Activated CD4-positive, alpha-beta T cell treated with anti-CD3 and anti-CD28 coated beads, Interleukin-2, amount 50 U/mL, for 1 hour (primary cell): ENCODE data around the gene TEP1.

Experiments used
- DNase-seq: peaks from one replicate; pipeline ENCODE4 v3.0.0-alpha.2; 2020

The TEP1 gene

DNA sequence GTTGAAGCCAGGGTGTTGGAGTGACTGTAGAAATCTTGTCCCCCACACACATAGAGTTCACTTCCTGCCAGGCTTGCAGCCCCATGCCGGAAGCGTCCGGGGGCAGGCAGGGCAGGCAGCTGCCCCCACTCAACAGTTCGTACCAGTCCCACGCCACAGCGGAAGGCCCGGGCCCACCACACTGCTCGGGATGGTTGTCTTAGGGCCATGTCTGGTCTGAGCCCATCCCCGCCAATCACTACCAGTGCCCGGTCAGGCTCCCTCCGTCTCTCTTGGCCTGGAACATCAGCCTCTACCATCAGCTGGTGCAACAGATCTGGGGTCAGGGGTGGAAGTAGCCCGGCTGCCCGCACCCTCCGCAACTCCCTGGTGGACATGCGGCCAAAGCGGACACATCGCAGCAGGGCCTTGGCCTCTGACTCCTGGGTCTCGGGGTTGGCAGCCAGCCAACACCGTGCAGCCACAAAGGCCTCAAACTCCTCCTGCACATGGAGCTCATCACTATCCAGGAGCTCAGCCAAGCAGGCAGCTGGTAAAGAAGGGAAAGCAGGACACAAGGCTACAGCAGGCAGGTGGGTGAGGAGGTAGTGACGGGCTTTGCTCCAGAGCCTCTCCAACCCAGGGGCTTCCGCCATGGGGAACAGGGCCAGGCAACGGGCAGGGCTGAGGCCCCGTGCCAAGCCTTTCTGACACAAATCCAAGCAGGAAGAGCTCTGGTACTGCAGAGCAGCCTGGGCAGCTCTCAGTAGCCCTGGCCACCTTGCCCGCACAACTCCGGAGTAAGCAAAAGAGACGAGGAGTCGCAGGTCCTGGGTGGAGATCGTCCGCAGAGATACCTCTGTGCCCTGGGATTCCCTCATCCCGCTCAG is 16.7 kb upstream of the TEP1 start:
- DNase-seq, result no peak

DNA sequence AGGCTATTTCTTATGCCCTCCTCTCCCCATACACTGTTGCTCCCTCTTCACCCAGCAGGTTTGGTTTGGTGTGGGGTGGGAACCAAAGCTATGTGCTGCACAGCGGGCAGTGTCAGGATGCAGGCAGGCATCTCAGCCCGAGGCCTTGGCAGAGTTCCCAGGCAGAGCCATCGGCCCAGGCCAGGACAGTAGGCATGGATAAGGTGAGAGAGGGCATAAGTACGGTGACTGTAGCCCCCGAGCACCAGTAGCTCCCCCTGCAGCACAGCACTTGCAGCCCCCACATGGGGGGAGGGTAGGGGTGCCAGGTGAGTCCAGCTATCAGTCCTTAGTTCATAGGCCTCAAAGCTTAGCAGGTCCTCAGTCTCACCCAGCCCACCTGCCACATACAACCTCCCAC is 15.5 kb upstream of the TEP1 start:
- DNase-seq, result no peak

DNA sequence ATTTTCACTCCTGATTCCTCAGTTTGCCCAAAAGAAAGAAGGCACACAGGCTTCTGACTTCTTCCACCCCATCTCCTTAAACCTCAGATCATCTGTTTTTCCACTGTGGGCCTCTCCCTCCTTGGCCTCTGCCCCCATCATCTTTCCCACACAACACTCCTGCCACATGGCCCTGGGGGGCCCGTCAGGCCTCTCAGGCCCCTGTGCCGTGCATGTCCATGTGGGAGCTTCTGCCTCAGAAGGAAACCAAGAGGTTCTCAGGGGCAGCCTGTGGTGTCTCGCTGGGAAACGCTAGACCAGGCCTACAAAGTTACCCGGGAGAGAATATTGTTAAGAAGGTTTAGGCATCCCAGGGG is 14.7 kb upstream of the TEP1 start:
- DNase-seq, result no peak

DNA sequence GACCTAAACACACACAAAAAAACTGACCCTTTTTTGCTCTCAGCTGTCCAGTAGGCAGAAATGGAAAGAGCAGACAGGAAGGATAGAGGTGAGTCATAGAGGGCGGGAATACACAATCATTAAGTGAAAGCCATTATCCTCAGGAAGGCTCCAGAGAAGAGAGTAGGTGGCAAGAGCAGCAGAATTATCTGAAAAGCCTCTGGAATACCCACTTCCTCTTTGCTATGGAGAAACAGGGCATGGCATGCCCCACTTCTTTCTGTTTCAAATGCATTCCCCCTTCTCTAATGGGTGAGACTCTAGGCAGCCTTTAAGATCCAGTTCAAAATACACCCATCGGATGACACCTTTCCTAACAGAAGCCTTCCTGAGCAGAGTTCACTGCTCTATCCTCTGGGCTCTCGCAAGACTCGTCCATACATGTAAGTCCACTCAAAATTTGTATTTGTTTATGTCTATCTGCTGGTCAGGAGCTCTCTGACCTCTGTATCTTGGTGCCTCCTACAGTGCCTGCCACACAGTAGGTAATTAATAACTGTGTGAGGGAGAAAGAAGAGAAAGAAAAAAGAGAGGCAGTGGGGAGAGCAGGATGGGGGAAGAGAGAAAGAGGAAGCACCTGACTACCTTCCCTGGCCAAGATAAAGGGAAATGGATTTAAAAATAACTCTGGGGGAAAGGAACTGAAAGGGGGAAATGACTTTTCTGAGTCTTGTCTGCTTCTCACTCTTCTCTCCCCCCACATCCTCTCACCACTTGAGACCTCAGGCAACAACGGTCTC is 14.1 kb upstream of the TEP1 start:
- DNase-seq, result no peak

DNA sequence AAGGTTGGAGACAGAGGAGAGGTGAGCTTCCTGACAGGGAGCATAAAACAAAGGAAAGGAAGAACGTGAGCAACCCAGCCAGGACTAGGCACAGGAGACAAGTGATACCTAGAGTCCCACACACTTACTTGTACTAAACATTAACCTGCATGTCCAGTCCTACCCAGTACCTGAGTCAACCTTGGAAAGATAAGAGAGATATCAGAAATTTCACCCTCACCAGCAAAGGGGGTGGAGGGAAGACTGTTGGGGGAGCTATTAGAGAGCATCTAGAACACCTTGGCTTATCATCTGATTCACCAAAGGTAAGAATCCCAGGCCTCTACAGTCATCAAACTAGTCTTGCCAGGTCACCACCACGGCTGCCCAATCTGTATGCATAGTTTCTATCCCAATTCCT is 11.6 kb upstream of the TEP1 start:
- DNase-seq, result no peak

DNA sequence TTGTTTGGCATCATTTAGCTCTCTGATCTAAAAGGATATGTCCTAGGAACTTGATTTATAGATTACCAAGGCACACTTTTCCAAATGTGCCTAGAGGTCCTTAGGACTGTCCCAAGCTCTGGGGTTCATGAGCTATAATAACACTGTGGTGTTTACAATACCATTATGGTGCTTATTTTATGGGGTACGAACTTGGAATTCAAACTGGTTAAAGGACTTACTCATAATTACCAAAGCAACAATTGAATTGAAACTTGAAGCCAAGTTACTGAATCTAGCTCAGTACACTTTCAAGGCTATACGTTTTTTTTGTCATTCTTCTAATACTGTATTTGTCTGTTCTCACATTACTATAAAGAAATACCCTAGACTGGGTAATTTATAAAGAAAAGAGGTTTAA is 9.6 kb upstream of the TEP1 start:
- no peak for DNase-seq

DNA sequence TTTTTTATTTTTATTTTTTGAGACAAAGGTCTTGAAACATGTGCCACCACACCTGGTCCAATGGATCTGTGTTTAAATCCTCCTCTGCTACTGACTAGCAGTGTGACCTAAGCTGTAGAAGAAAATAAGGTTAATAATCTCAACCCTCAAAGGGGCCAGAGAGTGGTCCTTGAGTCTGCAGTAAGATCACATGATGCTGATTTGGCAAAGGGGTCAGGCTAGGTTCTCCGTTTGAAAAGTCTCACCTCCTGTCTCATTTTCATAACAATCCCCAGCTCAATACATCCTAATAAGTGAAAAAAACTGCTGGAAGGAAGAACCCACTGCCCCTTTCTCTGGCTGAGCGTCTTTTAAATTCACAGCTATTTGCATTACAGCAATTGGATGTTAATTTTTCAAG is 8.0 kb upstream of the TEP1 start:
- no peak for DNase-seq

DNA sequence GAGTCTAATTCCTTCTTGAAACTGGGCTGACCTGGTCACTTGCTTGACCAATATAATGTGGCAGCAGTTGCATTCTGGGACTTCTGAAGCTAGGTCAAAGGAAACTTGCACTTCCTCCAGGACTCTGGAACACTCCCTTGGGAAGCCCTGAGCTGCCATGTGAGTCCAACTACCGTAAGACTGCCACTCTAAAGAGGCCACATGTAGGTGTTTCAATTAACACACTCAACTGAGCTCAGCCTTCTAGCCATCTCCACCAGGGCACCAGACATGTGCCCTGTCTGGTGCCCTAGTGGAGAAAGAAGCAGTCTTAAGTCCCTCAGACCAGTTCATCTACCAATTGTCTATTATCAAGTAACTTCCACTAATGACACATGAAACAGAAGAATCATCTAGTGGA is 6.1 kb upstream of the TEP1 start:
- no peak for DNase-seq

DNA sequence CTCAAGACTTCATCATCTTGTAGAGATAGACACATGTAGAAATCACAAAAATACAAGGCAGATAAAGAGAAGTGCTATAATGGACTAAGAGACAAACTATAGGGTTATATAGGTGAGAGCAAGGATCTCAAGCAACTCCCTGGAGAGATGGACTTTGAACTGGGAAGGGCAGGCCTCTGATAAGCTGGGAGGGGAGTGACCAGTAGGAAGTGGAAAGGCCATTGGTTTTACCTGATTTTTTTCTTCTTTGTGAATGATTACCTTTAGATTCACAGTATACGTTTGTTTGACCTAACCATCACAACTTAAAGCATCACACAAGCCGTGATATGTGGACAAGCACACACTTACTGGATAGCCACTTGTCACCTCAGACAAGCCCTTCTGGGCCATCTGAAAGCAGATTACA is 5.2 kb upstream of the TEP1 start:
- no peak for DNase-seq

DNA sequence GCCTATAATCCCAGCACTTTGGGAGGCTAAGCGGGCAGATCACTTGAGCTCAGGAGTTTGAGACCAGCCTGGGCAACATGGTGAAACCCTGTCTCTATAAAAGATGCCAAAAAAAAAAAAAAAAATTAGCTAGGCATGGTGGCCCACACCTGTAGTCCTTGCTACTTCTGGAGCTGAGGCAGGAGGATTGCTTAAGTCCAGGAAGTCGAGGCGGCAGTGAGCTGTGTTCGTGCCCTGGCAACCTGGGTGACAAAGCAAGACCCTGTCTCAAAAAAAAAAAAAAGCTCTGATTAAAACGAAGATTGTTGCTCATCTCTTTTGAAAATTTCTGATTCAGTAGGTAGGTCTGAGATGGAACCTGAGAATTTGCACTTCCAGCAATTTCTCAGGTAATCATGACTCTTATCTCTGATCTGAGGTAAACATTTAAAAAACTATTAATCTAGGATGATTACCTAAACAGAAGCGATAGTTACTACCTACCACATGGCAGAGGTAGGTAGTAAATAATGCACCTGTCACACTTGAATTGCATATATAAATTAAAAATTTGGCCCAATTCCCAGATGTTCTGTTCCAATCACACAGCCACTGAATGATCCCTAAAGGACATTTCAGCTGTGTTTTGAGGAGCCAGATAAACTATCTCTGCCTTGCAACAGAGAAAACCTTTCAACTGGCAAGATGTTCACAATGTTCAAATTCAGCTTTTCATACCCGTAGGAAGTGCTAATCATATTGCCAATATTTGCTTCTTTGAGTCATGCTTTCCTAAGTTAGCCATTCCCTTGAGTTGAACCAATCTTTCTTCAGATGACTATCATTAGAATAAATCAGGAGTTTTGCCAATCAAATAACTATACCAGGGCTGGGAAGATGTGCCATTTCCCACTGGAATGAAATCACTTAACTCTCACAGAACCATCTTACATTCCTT is 4.2 kb upstream of the TEP1 start:
- DNase-seq, result no peak

DNA sequence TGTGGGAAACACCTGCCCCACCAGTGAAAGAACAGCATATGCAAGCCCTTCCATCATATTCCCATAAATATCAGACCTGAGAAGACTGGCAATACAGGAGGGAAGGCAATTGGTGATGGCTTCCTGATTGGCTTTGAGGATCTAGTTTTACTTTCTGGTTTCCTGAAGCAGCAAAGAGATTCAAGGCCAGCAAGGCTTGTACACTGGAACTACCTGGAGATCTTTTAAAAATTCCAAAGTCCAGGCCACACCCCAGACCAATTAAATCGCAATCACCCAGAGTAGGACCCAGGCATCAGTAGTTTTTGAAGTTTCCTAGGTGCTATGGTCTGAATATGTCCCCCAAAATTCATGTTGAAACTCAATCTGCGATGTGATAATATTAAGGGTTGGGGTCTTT is 2.9 kb upstream of the TEP1 start:
- no peak for DNase-seq

DNA sequence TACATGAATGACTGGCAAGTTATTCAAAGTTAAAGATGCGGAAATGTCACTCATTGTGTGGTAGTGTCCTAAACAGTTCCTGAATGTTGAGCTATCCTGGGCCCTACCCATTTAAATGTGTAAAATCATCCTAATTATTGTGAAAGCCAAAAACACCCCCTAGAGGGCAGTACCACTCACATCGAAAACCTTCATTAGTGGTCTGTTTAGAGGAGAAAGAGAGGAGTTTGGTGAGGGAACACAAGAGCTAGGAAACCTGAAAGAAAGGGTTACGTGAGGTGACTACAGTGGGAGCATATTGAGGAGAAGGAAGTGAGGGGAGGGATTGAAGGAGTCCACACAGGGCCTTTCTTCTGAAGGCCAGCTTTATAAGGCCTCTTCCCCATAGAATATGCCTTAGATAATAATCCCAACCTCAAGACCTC is 2.5 kb upstream of the TEP1 start:
- DNase-seq, result peak; percentile 4

DNA sequence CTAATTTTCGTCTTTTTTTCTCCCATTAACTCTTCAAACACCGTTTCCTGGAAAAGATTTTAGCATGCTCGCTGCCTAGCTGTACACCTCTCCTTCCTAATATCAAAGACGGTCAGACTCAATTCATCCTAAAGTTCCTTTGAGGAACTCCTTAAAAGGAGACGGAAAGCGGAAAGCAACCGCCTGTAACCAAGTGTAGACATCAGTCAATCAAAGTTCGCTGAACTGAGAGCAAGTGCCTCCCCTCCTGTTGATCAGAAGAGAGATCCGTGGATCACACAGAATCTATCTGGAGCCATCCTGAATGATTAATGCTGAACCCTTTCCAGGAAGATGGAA is 412 bp upstream of the TEP1 start:
- DNase-seq, result peak; percentile 6

DNA sequence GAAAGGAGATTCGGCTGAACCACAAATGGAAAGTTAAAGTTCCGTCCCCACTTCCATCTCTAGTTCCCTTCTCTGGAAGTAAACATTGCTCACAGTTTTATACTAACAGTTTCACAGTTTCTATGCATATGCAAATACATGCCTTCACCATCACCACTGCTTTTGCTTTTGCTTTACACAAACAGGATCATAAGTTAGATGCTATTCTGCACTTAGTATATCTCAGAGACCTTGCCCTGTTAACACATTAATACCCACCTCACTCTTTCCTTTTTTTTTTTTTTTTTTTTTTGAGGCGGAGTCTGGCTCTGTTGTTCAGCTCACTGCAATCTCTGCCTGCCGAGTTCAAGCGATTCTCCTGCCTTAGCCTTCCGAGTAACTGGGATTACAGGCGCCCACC is 890 bp downstream of the TEP1 start:
- DNase-seq, result no peak

DNA sequence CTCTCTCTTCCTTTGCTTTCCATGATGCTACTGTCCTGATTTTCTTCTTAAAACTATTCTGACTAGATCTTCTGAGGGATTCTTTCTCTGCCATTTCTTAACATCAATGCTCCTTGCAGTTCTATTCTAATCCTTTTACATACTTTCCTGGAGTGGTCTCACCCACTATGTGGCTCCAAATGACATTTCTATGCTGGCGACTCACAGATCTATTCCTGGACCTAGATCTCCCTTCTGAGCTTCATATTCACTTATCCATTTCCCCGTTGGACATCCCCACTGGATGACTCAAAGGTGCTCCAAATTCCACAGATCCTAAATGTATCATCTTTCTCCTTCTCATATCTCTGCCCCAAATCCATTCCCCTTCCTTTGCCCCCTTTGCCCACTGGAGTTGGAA is 4.1 kb downstream of the TEP1 start:
- no peak for DNase-seq

DNA sequence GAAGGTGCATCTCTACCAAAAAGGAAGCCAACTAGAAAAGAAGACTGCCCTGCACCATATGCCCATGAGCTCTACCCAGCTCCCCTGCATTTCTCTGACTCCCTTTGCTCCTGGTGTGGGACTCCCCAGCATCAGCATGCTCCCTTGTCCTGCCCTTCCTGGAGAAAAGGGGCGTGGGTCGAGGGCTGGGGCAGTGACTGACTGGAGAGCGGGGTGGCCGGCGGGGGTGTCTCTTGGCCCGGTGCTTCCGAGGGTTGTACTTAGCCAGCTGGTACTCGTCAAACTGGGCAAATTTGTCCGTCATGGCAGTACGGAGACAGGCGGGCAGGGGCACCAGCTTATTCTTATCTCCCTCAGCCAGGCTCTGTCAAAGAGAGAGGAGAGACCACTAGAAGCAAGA is 9.8 kb downstream of the TEP1 start:
- no peak for DNase-seq

DNA sequence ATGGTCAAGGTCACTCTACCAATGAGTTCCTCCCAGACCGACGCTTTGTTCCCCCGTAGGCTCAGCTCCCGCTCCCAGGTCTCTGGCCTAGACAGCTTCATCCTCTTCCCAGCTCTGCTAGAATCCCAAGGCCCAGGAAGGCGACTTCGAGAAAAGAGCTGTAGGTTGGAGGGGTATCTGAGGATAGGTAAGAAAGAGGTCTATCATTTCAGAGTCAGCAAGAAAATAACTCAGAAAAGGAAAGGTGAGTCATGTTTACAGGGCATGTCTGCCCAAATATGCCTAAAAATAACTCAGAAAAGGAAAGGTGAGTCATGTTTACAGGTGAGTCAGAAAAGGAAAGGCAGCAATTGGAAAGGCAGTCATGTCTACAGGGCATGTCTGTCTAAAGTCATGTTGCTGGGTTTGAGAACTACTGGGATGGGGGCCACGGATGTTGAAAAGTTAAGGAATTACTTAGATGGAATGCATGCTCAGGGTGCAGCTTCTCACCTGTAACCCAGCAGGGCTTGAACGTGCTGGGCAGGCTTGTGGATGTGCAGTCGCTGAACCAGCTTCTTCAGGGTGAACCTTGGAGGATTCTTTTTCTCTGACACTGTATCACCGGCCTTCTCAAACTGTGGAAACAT is 12.2 kb downstream of the TEP1 start:
- DNase-seq, result no peak

DNA sequence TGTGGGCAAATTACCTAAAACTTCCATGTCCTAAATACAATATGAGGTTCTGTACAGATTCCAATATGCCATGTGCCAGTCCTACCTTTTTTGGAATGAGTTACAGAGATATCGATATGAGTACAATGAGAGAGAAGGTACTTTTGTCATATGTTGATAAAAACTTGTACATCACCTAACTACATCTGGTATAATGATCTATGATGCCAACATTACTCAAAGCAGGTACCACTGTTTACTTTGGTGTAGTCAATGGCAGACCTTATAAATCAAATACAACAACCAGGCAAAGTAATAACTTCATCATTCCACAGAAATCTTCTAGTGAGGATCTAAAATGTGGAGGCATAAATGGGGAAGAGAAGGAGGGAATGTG is 12.7 kb downstream of the TEP1 start:
- no peak for DNase-seq

DNA sequence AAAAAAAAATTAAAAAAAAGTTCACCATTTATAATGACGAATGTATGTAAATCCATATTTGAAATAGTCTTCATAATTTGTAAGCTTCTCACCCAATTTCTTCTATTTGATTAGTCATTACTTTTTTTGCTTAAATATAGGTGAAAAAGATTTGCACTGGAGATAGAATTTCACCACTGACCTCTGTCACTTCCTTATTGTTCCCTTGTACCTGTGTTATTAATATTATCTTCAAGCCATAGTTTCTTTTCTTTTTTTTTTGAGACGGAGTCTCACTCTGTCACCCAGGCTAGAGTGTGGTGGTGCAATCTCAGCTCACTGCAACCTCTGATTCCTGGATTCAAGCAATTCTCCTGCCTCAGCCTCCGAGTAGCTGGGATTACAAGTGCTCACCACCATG is 15.8 kb downstream of the TEP1 start:
- DNase-seq, result no peak

DNA sequence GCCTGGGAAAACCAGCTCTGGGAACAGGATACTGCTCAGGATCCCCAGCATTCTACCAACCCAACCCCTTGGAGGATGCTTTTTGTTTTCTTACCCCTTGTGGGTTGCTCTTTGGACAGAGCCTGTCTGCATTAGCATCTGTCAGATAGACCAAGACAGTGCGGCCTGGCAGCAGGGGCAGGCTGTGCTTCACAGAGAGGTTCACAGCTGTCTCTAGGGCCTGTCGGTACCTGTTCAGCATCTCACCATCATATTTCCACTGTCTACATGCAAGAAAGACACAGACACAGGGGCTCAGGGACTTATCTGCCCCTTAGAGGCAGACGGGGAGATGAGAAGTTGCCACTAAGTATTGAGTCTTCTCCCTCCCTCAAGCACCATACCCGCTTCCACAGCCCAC is 21.8 kb downstream of the TEP1 start:
- DNase-seq, result no peak

DNA sequence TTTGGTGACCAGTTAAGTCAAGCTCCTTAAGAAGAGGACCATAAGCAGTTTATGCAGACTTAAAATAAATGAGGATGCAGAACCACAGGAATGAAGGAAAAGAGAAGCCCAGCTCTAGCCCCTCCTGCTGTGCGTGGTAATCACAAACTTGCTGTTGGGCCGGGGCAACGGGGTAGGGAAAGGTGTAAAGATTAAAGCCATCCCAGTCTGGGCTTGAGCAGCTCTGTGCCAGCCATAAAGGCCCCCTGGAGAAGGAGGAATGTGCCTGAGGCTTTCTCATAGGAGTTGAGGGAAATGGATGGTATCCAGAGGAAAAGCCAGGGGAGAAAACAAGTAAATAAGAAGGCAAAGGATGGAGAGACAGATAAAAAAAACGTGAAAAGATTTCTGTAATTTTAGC is 25.1 kb downstream of the TEP1 start:
- no peak for DNase-seq

DNA sequence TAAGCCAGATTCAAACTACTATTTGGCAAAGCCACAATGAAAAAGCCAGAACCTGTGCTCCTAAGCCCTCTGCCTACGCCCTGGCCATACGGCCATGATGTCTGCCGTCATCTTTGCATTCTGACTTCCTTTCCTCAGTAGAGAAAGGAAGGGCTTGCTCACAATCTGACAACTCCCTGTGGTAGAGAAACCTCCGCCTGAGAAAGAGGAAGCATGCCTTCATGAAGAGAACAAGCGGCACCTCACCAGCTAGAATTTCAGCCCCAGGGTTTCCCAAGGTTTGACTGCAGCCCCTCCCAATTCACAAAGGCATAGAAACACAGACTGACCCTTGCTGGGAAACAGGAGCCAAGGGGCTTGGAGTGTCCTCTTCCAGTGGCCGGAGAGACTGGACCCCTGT is 25.7 kb downstream of the TEP1 start:
- DNase-seq, result no peak

DNA sequence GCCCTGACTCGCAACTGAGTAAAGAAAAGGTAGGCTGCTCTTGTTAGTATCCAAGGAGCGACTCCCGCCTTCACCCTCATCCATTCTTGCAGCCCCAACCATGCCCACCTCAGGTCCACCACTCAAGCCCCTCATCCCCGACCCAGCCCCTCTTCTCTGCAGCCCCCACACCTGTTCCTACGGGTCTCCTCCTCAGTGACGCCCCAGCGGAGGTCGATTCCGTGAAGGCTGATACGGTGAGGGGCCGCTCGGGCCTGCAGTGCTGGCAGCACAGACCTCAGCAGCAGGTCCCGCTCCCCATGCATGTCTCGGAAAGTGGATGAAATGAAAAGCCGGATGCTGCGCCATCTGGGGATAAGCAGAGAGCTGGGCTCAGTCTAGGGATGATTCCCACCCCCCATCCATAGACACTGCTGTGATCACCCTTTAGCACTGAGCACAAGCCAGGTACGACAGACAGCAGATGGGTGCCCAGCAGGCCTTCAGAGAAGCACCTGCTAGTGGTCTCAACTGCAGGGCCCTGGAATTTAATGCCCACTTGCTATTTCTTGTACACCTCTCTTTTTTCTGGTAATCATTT is 26.9 kb downstream of the TEP1 start:
- DNase-seq, result no peak
